IMR-90 (cell line): Measurements from ENCODE around the gene ELANE. TPM values are rescaled to one million over a fixed set of nuclear protein-coding genes. Genes with fewer than 3 reads are reported as not detected.

Experiments
- ATAC-seq: fragments of 200-7000 bp; cut with Tn5 transposase; 2 replicates; pipeline ENCODE4 v1.9.1; 2020; ENCODE audit warnings: low read depth, mild to moderate bottlenecking, moderate library complexity
- BruUV-seq: library from RNA; stranded (reverse); fragments of 400-500 nt; replicated peaks from 2 replicates; lab custom pipeline; 2021; lab: Mats Ljungman, UMichigan
- CTCF ChIA-PET: fragments of 300-600 bp; formaldehyde crosslinking; extraction: SDS; loops from one replicate; lab custom pipeline; 2021; ENCODE audit warnings: antibody characterized with exemption; lab: Yijun Ruan, JAX
- POLR2A ChIA-PET: fragments of 300-600 bp; sonication (Branson Sonifier 250); formaldehyde crosslinking; loops from one replicate; lab custom pipeline; 2022; ENCODE audit warnings: antibody characterized with exemption; ENCODE audit not compliant: unreplicated experiment; lab: Charles Lee
- DNase-seq: peaks from one replicate; pipeline ENCODE4 v3.0.0; 2013
- H2AFZ ChIP-seq: replicated peaks from 2 replicates; pipeline ENCODE3; 2013; ENCODE audit warnings: low read length, mild to moderate bottlenecking; ENCODE audit not compliant: poor library complexity
- H2AK5ac ChIP-seq: 2 replicates; pipeline ENCODE4 v1.6.1; 2013; ENCODE audit warnings: low read depth, low read length, inconsistent platforms
- H2AK9ac ChIP-seq: replicated peaks from 2 replicates; pipeline ENCODE3; 2013; ENCODE audit warnings: mild to moderate bottlenecking, low read depth, low read length, moderate library complexity; ENCODE audit not compliant: poor library complexity
- H2BK120ac ChIP-seq: 2 replicates; pipeline ENCODE4 v1.6.1; 2013; ENCODE audit warnings: low read depth, low read length, inconsistent platforms
- H2BK15ac ChIP-seq: 3 replicates; pipeline ENCODE4 v1.6.1; 2013; ENCODE audit warnings: low read depth, low read length, inconsistent platforms
- H2BK20ac ChIP-seq: 2 replicates; pipeline ENCODE4 v1.6.1; 2013; ENCODE audit warnings: low read depth, mild to moderate bottlenecking, inconsistent platforms, low read length, moderate library complexity
- H2BK5ac ChIP-seq: 2 replicates; pipeline ENCODE4 v1.6.1; 2013; ENCODE audit warnings: mild to moderate bottlenecking, low read depth, low read length, inconsistent platforms; ENCODE audit not compliant: poor library complexity, severe bottlenecking
- H3K14ac ChIP-seq: replicated peaks from 2 replicates; pipeline ENCODE4 v1.6.1; 2013; ENCODE audit warnings: low read depth, low read length, inconsistent platforms
- H3K18ac ChIP-seq: 2 replicates; pipeline ENCODE4 v1.6.1; 2013; ENCODE audit warnings: low read depth, low read length, control low read depth
- H3K23ac ChIP-seq: 2 replicates; pipeline ENCODE4 v1.6.1; 2013; ENCODE audit warnings: low read depth, low read length, inconsistent platforms
- H3K27ac ChIP-seq: 2 replicates; pipeline ENCODE4 v1.5.1; 2013; ENCODE audit warnings: mild to moderate bottlenecking, control low read depth, low read length; ENCODE audit not compliant: insufficient read depth
- H3K27me3 ChIP-seq: 2 replicates; pipeline ENCODE4 v1.6.1; 2013; ENCODE audit warnings: low read length; ENCODE audit not compliant: control insufficient read depth, insufficient read depth
- H3K36me3 ChIP-seq: 2 replicates; pipeline ENCODE4 v1.6.1; 2013; ENCODE audit warnings: low read length, mixed read lengths; ENCODE audit not compliant: control insufficient read depth, insufficient read depth
- H3K4ac ChIP-seq: 2 replicates; pipeline ENCODE4 v1.6.1; 2013; ENCODE audit warnings: low read depth, low read length, inconsistent platforms
- H3K4me1 ChIP-seq: 2 replicates; pipeline ENCODE4 v1.6.1; 2013; ENCODE audit warnings: low read length, mixed read lengths; ENCODE audit not compliant: control insufficient read depth, insufficient read depth
- H3K4me2 ChIP-seq: 2 replicates; pipeline ENCODE4 v1.6.1; 2013; ENCODE audit warnings: low read depth, mild to moderate bottlenecking, control low read depth, low read length, moderate library complexity
- H3K4me3 ChIP-seq: 2 replicates; pipeline ENCODE4 v1.5.1; 2013; ENCODE audit warnings: low read depth, mild to moderate bottlenecking, control low read depth, low read length, moderate library complexity; ENCODE audit not compliant: insufficient read depth
- H3K56ac ChIP-seq: 2 replicates; pipeline ENCODE4 v1.6.1; 2013; ENCODE audit warnings: low read length, inconsistent platforms; ENCODE audit not compliant: insufficient read depth; ENCODE audit errors: extremely low read depth
- H3K79me1 ChIP-seq, 2 experiments: 2 replicates each; pipeline ENCODE4 v1.6.1; 2013; ENCODE audit warnings: low read length in 2 of 2, inconsistent platforms in 1 of 2, low read depth in 1 of 2
- H3K9ac ChIP-seq: 2 replicates; pipeline ENCODE4 v1.6.1; 2013; ENCODE audit warnings: low read depth, low read length, control low read depth
- H3K9me1 ChIP-seq: 2 replicates; pipeline ENCODE4 v1.6.1; 2013; ENCODE audit warnings: low read length, inconsistent platforms; ENCODE audit not compliant: insufficient read depth
- H3K9me3 ChIP-seq: 2 replicates; pipeline ENCODE4 v1.6.1; 2013; ENCODE audit warnings: low read length; ENCODE audit not compliant: control insufficient read depth, insufficient read depth
- H4K20me1 ChIP-seq: 2 replicates; pipeline ENCODE4 v1.6.1; 2013; ENCODE audit warnings: low read length, inconsistent platforms; ENCODE audit not compliant: insufficient read depth
- H4K5ac ChIP-seq: 2 replicates; pipeline ENCODE4 v1.6.1; 2013; ENCODE audit warnings: mild to moderate bottlenecking, low read depth, low read length, control low read depth
- H4K8ac ChIP-seq, 2 experiments: 2 replicates each; pipeline ENCODE4 v1.6.1; 2013; ENCODE audit warnings: low read depth in 2 of 2, low read length in 2 of 2, control low read depth in 1 of 2, inconsistent platforms in 1 of 2
- H4K91ac ChIP-seq: 2 replicates; pipeline ENCODE4 v1.6.1; 2013; ENCODE audit warnings: low read depth, low read length, inconsistent platforms; ENCODE audit not compliant: insufficient read depth
- BHLHE40 ChIP-seq: fragments of 150-350 bp; IDR thresholded peaks from 2 replicates; pipeline ENCODE4 v1.6.1; 2016; ENCODE audit warnings: mild to moderate bottlenecking, low read depth, low read length
- CEBPB ChIP-seq: IDR thresholded peaks from 2 replicates; pipeline ENCODE4 v1.6.1; 2012; ENCODE audit warnings: low read depth, low read length, improper control_type of control experiment
- CHD1 ChIP-seq: IDR thresholded peaks from 2 replicates; pipeline ENCODE4 v1.6.1; 2012; ENCODE audit warnings: low read depth, low read length, improper control_type of control experiment
- CTCF ChIP-seq: conservative IDR thresholded peaks from 2 replicates; pipeline ENCODE4 v1.5.1; 2012; ENCODE audit warnings: mild to moderate bottlenecking, low read depth, low read length, improper control_type of control experiment
- FOS ChIP-seq: fragments of 150-350 bp; IDR thresholded peaks from 2 replicates; pipeline ENCODE4 v1.6.1; 2016; ENCODE audit warnings: low read depth, low read length
- MAFK ChIP-seq: IDR thresholded peaks from 2 replicates; pipeline ENCODE4 v1.6.1; 2012; ENCODE audit warnings: low read depth, low read length, improper control_type of control experiment
- MAZ ChIP-seq: IDR thresholded peaks from 2 replicates; pipeline ENCODE4 v1.6.1; 2012; ENCODE audit warnings: low read depth, mild to moderate bottlenecking, low read length, improper control_type of control experiment, moderate library complexity, borderline replicate concordance
- MXI1 ChIP-seq: IDR thresholded peaks from 2 replicates; pipeline ENCODE4 v1.6.1; 2012; ENCODE audit warnings: low read depth, mild to moderate bottlenecking, low read length, moderate library complexity, borderline replicate concordance
- NFE2L2 ChIP-seq: fragments of 150-350 bp; IDR thresholded peaks from 2 replicates; pipeline ENCODE4 v1.6.1; 2016; ENCODE audit warnings: low read depth, mild to moderate bottlenecking, low read length
- POLR2A ChIP-seq: IDR thresholded peaks from 2 replicates; pipeline ENCODE4 v1.6.1; 2012; ENCODE audit warnings: mild to moderate bottlenecking, low read depth, low read length
- RAD21 ChIP-seq: IDR thresholded peaks from 2 replicates; pipeline ENCODE4 v1.6.1; 2012; ENCODE audit warnings: low read length, improper control_type of control experiment
- RCOR1 ChIP-seq: IDR thresholded peaks from 2 replicates; pipeline ENCODE4 v1.6.1; 2012; ENCODE audit warnings: mild to moderate bottlenecking, low read length, improper control_type of control experiment; ENCODE audit not compliant: insufficient replicate concordance
- RFX5 ChIP-seq: IDR thresholded peaks from 2 replicates; pipeline ENCODE4 v1.8.0; 2012; ENCODE audit warnings: low read depth, mild to moderate bottlenecking, low read length, moderate library complexity
- SMC3 ChIP-seq: fragments of 150-350 bp; IDR thresholded peaks from 2 replicates; pipeline ENCODE4 v1.6.1; 2016; ENCODE audit warnings: low read depth, mild to moderate bottlenecking, antibody characterized with exemption, low read length, moderate library complexity
- USF2 ChIP-seq: fragments of 150-350 bp; IDR thresholded peaks from 2 replicates; pipeline ENCODE4 v1.6.1; 2017; ENCODE audit warnings: mild to moderate bottlenecking, antibody characterized with exemption, low read length, low read depth
- WGBS, 2 experiments: methylation state at CpG; one replicate each; pipeline versions ENCODE4 v1.1.5 to v1.1.7; 2013; ENCODE audit warnings: missing lambda C conversion rate in 2 of 2; ENCODE audit not compliant: insufficient read length in 1 of 2; ENCODE audit errors: extremely low coverage in 2 of 2; 5-methylcytosine and 5-hydroxymethylcytosine counted together
- dilution Hi-C: fragments of 300-500 bp; cut with HindIII; formaldehyde crosslinking; loops from one replicate; pipeline ENCODE4 v1.14.3; 2018; ENCODE audit warnings: low sequenced_read_pairs; ENCODE audit not compliant: unreplicated experiment
- in situ Hi-C: fragments of 300-500 bp; cut with MboI; formaldehyde crosslinking; loops from 3 replicates; pipeline ENCODE4 v1.14.3; 2019; ENCODE audit warnings: low sequenced_read_pairs, inconsistent platforms, mixed read lengths
- intact Hi-C: fragments of 100-400 bp; cut with micrococcal nuclease; formaldehyde crosslinking; loops from 2 replicates; pipeline ENCODE4 v1.10.0; 2022
- polyA plus RNA-seq, 3 experiments: library from polyadenylated mRNA; depleted of rRNA; stranded (reverse); fragments of >200 nt; gene quantifications; 2 replicates each; pipeline ENCODE4 v1.2.3, GENCODE V29; 2012; ENCODE audit warnings: low replicate concordance in 1 of 3
- total RNA-seq: library from RNA; depleted of rRNA; stranded (reverse); fragments of >200 nt; gene quantifications from 2 replicates; pipeline ENCODE4 v1.2.3, GENCODE V29; 2012
- TF ChIP-seq, protein P1 (sequence below): fragments of 150-350 bp; IDR thresholded peaks from 2 replicates; pipeline ENCODE4 v1.6.1; 2016; ENCODE audit warnings: low read depth, mild to moderate bottlenecking, low read length, moderate library complexity, borderline replicate concordance

ELANE gene
- total and polyA plus RNA-seq, 2 of the 4 experiments (the other 2 are of a cell fraction), result 0.27 TPM; not detected in 1

DNA sequence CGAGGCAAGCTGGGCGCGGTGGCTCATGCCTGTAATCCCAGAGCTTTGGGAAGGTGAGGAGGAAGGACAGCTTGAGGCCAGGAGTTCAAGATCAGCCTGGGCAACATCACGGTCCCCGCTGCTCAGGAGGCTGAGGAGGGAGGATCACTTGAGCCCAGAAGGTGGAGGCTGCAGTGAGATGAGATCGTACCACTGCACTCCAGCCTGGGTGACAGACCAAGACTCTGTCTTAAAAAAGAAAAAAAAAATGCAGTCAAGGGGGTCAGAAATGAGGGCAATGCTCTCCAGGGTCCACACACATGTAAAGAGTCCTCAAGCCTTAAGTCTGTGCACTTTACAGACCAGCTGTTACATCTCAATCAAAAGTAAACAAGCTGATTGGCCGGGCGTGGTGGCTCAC, 52.4 kb downstream of the ELANE start:
- ATAC-seq, result no peak
- no peak overlapping the region for H3K9ac ChIP-seq
- no peak overlapping the region for H2BK5ac ChIP-seq
- intact Hi-C loops (no loop called here), in situ Hi-C loops (no loop called here), dilution Hi-C loops (no loop called here)
- H3K9me3 ChIP-seq, result no peaks in the 10 kb centered on the region
- H3K18ac ChIP-seq, result no peak overlapping the region
- peaks cover 84% of the 10 kb centered on the region for H4K20me1 ChIP-seq
- no peak overlapping the region for H2AFZ ChIP-seq
- H3K56ac ChIP-seq, result no peak overlapping the region
- no peak overlapping the region for H3K23ac ChIP-seq
- no peak overlapping the region for H3K4ac ChIP-seq
- ChIA-PET POLR2A (interaction anchor here (0.6 kb wide), 1 partner anchor 11 kb away, joined by 3 read pairs; no protein-coding TSS in a partner anchor), CTCF (no interaction called here)
- H4K5ac ChIP-seq, result no peak overlapping the region
- no peaks in the 10 kb centered on the region for H3K27me3 ChIP-seq
- peaks cover 15% of the 10 kb centered on the region for H3K36me3 ChIP-seq
- H2BK20ac ChIP-seq, result no peak overlapping the region
- no peak overlapping the region for H4K8ac ChIP-seq
- H3K27ac ChIP-seq, result no peak overlapping the region
- no peak overlapping the region for H4K91ac ChIP-seq
- H2AK9ac ChIP-seq, result no peak overlapping the region
- H2BK120ac ChIP-seq, result no peak overlapping the region
- H3K4me2 ChIP-seq, result no peak overlapping the region
- BruUV-seq, result no TSS peak
- no peak overlapping the region for H2BK15ac ChIP-seq
- no peak overlapping the region for H3K4me3 ChIP-seq
- TF ChIP-seq, protein P1, sequence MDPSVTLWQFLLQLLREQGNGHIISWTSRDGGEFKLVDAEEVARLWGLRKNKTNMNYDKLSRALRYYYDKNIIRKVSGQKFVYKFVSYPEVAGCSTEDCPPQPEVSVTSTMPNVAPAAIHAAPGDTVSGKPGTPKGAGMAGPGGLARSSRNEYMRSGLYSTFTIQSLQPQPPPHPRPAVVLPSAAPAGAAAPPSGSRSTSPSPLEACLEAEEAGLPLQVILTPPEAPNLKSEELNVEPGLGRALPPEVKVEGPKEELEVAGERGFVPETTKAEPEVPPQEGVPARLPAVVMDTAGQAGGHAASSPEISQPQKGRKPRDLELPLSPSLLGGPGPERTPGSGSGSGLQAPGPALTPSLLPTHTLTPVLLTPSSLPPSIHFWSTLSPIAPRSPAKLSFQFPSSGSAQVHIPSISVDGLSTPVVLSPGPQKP, result no peak
- TF ChIP-seq RFX5 (no peak), CTCF (no peak), RAD21 (no peak), CHD1 (no peak), USF2 (no peak), MXI1 (no peak), SMC3 (no peak), MAZ (no peak), NFE2L2 (no peak), FOS (no peak), CEBPB (no peak), RCOR1 (no peak), MAFK (no peak), POLR2A (no peak), BHLHE40 (no peak)
- H3K79me1 ChIP-seq, result peaks cover 12 to 76% of the 10 kb centered on the region in 2 experiments
- no peak overlapping the region for H2AK5ac ChIP-seq
- no peaks in the 10 kb centered on the region; the same call in 1 of the 2 replicates for H3K9me1 ChIP-seq
- no peak for DNase-seq
- peaks cover 5% of the 10 kb centered on the region; the same call in 1 of the 2 replicates for H3K4me1 ChIP-seq
- H3K14ac ChIP-seq, result no peak overlapping the region
- WGBS, 2 experiments, result 100% methylated on average over 2 of the region's 8 CpGs; no CpG with 5 or more reads in 1 of the 2 experiments
